ENCODE data around the gene MBD6.

Gene MBD6

DNA sequence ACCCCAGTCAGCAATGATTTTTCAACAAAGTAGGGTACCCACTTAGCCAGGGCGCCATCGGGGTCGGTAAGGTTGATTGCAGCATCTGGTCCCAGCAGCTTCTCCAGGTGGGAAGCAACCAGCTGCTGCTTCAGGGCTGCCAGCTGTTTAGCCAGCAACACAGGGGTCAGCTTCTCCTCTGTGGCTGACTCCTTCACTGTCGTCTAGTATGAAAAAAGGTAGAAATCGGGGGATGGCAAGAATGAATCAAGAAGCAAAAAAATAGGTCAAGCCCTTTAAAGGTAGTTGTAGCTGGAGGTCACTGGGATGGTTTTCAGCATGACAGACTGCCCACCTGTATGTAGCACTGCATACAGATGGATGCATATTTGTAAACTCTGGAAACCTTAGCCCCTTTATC is 11.6 kb downstream of the MBD6 start:
- Histone ChIP-seq H3K4me3 (ENCODE audit: low read length in 2 of 2) (no peak overlapping the region), H3K36me3 (ENCODE audit: control insufficient read depth in 2 of 2, insufficient read depth in 2 of 2, low read length in 2 of 2) (peaks cover 60 to 72% of the 10 kb centered on the region in 2 donors), H3K9ac (ENCODE audit: low read length in 2 of 2) (no peak overlapping the region), H3K27ac (ENCODE audit: low read length) (no peak overlapping the region), H3K27me3 (ENCODE audit: control insufficient read depth in 1 of 2, insufficient read depth in 2 of 2, low read length in 2 of 2) (no peaks in the 10 kb centered on the region), H3K4me1 (ENCODE audit: control insufficient read depth, insufficient read depth, low read length) (no peaks in the 10 kb centered on the region), H3K9me3 (ENCODE audit: control insufficient read depth in 2 of 2, low read length in 2 of 2) (no peaks in the 10 kb centered on the region)

DNA sequence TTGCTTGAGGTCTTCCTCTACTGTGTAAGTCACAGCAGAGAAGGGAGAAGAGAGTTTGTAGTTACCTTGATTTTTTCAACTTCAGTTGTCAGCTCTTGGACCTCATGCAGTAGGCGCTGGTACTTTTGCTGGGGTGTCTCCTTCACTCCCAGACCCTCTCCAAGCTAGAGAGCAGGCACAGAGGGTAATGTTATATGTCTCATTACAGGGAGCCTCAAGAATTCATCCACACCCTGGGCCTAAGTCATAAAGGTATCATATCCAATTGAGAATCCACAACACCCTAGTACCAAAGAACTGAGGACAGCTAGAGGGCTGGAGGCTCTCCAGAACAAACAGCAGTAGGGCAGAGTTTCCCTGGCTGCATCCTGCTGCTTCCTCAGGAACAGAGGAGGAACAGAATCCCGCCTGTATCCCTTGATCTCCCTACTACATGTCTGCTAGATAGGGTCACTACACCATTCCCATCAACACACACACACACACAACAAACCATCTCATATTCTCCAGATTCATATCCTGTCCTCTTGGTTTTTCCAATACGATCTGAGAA is 12.4 kb downstream of the MBD6 start:
- no peaks in the 10 kb centered on the region for H3K4me1 ChIP-seq (ENCODE audit: control insufficient read depth, insufficient read depth, low read length)
- H3K36me3 ChIP-seq (ENCODE audit: control insufficient read depth in 2 of 2, insufficient read depth in 2 of 2, low read length in 2 of 2) = peaks cover 56 to 71% of the 10 kb centered on the region in 2 donors
- H3K9ac ChIP-seq (ENCODE audit: low read length in 2 of 2) = no peak overlapping the region
- no peak overlapping the region for H3K4me3 ChIP-seq (ENCODE audit: low read length in 2 of 2)
- H3K27ac ChIP-seq (ENCODE audit: low read length) = no peak overlapping the region
- H3K27me3 ChIP-seq (ENCODE audit: control insufficient read depth in 1 of 2, insufficient read depth in 2 of 2, low read length in 2 of 2) = no peaks in the 10 kb centered on the region
- H3K9me3 ChIP-seq (ENCODE audit: control insufficient read depth in 2 of 2, low read length in 2 of 2) = no peaks in the 10 kb centered on the region

DNA sequence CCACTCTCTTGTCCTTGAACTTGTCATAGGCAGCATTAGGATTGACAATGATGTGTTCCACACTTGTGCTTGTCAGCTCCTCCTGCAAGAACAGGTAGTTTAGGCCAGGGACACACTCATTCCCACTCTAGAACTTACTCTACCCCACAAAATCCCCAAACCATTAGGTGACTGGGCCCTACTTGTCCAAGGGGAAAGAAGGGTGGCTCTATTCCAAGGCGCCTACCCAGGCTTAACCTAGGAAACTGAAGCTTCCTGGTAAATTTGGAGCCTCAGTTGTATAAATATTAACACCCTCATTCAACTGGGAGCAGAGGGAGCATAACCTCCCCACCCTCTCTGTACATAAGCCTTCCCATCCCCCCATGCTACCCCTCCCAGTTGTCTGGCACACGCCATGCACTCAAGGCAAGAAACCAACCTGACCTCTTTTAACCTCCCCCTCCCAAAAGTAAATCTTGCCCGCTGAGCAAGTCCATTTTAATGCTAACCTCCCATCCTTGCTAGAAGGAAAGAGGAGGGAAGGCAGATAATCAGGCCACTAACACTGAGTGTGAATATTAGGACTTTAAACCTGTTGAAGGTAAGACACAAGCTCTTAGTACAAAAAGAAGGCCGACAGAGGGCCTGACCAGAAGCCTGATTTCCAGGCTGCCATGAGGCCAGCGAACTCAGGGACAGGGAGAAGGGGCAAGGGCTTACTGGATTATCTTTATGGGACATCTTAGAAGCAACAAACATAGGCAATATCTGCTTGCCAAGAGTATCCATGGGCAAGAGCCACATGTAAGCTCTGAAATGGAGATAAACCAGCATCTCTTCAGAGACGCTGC is 13.4 kb downstream of the MBD6 start:
- H3K27ac ChIP-seq (ENCODE audit: low read length) = no peak overlapping the region
- H3K4me3 ChIP-seq (ENCODE audit: low read length in 2 of 2) = no peak overlapping the region
- no peak overlapping the region for H3K9ac ChIP-seq (ENCODE audit: low read length in 2 of 2)
- no peaks in the 10 kb centered on the region for H3K9me3 ChIP-seq (ENCODE audit: control insufficient read depth in 2 of 2, low read length in 2 of 2)
- H3K36me3 ChIP-seq (ENCODE audit: control insufficient read depth in 2 of 2, insufficient read depth in 2 of 2, low read length in 2 of 2) = peaks cover 48 to 68% of the 10 kb centered on the region in 2 donors
- H3K4me1 ChIP-seq (ENCODE audit: control insufficient read depth, insufficient read depth, low read length) = no peaks in the 10 kb centered on the region
- H3K27me3 ChIP-seq (ENCODE audit: control insufficient read depth in 1 of 2, insufficient read depth in 2 of 2, low read length in 2 of 2) = no peaks in the 10 kb centered on the region

DNA sequence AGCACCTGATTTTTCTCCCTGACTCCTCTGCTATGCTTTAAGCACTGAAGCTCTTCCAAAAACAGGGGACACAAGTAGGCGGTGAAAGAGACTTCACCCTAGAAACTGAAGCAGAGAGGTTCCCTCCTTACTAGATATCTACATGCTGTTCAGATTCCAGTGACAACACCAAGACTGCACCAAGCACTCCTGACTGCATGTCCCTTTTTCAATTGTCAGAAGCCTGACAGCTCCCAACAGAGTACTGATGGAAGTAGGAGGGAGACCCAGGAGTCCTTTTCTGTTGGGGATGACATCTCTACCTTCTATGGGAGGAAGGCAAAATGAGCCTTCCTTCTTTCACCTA is 13.9 kb downstream of the MBD6 start:
- H3K4me3 ChIP-seq (ENCODE audit: low read length in 2 of 2) = no peak overlapping the region
- no peaks in the 10 kb centered on the region for H3K9me3 ChIP-seq (ENCODE audit: control insufficient read depth in 2 of 2, low read length in 2 of 2)
- H3K27me3 ChIP-seq (ENCODE audit: control insufficient read depth in 1 of 2, insufficient read depth in 2 of 2, low read length in 2 of 2) = no peaks in the 10 kb centered on the region
- H3K9ac ChIP-seq (ENCODE audit: low read length in 2 of 2) = peak overlapping the region in 1 of 2 donors; percentile 29
- H3K36me3 ChIP-seq (ENCODE audit: control insufficient read depth in 2 of 2, insufficient read depth in 2 of 2, low read length in 2 of 2) = peaks cover 49 to 66% of the 10 kb centered on the region in 2 donors
- no peak overlapping the region for H3K27ac ChIP-seq (ENCODE audit: low read length)
- H3K4me1 ChIP-seq (ENCODE audit: control insufficient read depth, insufficient read depth, low read length) = no peaks in the 10 kb centered on the region

DNA sequence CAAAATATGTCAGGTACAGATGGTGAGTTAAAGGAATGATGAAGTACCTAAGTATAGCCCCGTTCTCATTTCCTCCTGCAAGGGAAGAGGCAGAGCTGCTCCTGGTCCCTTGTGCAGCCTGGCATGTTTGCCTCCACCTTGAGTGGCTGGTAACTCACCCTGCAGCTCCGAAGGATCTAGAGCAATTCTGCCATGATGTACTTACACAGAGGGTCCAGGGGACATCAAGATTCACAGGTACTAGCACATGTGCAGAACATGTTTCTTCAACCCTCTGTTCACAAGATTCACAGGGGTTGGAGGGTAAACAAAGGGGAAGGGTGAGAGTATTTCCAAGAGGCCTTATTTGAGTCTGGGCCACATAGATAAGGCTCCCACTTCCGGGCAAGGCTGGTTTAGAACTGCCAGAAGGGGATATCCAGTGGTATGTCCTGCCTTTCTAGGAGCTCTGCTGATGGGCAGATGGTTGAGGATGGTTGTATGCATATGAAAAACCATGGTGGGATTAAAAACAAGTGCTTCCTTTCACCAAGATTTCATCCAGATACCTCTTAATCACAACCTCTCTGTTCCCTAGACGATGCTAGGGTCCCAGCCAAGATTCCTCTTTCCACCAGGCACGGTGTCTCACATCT is 16.6 kb downstream of the MBD6 start:
- Histone ChIP-seq H3K4me1 (ENCODE audit: control insufficient read depth, insufficient read depth, low read length) (peaks cover 3% of the 10 kb centered on the region), H3K4me3 (ENCODE audit: low read length in 2 of 2) (no peak overlapping the region), H3K9me3 (ENCODE audit: control insufficient read depth in 2 of 2, low read length in 2 of 2) (no peaks in the 10 kb centered on the region), H3K27me3 (ENCODE audit: control insufficient read depth in 1 of 2, insufficient read depth in 2 of 2, low read length in 2 of 2) (no peaks in the 10 kb centered on the region), H3K36me3 (ENCODE audit: control insufficient read depth in 2 of 2, insufficient read depth in 2 of 2, low read length in 2 of 2) (peaks cover 25 to 44% of the 10 kb centered on the region in 2 donors), H3K9ac (ENCODE audit: low read length in 2 of 2) (no peak overlapping the region), H3K27ac (ENCODE audit: low read length) (no peak overlapping the region)

DNA sequence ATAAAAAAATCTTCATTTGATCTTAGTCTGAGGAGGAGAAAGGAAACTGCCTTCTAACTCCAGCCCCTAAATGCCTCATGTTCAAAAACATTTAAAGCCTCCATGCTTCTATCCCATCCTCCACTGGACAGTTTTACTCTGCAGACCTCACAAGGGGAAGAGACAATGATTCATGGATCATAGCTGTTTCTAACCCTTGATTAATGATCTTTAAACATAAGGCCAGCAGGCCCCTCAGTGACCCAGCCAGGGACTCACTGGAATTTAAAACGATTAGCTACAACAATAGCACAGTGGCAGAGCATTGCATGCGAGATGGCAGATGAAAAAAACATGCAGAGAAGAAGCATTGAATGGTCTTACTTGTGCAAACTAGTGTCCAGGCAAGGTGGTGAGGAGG is 18.4 kb downstream of the MBD6 start:
- H3K27me3 ChIP-seq (ENCODE audit: control insufficient read depth in 1 of 2, insufficient read depth in 2 of 2, low read length in 2 of 2) = no peaks in the 10 kb centered on the region
- H3K36me3 ChIP-seq (ENCODE audit: control insufficient read depth in 2 of 2, insufficient read depth in 2 of 2, low read length in 2 of 2) = peaks cover 11 to 33% of the 10 kb centered on the region in 2 donors
- peaks cover 15% of the 10 kb centered on the region for H3K4me1 ChIP-seq (ENCODE audit: control insufficient read depth, insufficient read depth, low read length)
- no peaks in the 10 kb centered on the region for H3K9me3 ChIP-seq (ENCODE audit: control insufficient read depth in 2 of 2, low read length in 2 of 2)
- H3K27ac ChIP-seq (ENCODE audit: low read length) = no peak overlapping the region
- H3K4me3 ChIP-seq (ENCODE audit: low read length in 2 of 2) = no peak overlapping the region
- no peak overlapping the region for H3K9ac ChIP-seq (ENCODE audit: low read length in 2 of 2)

DNA sequence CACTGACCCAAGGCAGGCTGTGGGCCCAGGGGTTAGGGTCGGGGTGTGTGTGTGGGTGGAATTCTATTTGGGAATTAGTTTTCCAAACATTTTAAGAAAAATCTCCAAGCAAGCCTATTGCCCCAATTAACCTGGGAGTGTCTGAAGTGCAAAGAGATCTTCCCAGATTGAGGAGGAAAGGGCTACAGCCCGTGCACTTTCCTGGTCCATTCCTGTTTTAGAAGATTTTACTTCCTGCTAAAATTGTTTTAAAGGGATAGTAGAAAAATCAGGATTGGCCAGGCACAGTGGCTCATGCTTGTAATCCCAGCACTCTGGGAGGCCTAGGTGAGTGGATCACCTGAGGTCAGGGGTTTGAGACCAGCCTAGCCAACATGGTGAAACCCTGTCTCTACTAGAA is 19.1 kb downstream of the MBD6 start:
- Histone ChIP-seq H3K4me3 (ENCODE audit: low read length in 2 of 2) (no peak overlapping the region), H3K4me1 (ENCODE audit: control insufficient read depth, insufficient read depth, low read length) (peaks cover 19% of the 10 kb centered on the region), H3K36me3 (ENCODE audit: control insufficient read depth in 2 of 2, insufficient read depth in 2 of 2, low read length in 2 of 2) (peaks cover 8 to 33% of the 10 kb centered on the region in 2 donors), H3K27me3 (ENCODE audit: control insufficient read depth in 1 of 2, insufficient read depth in 2 of 2, low read length in 2 of 2) (no peaks in the 10 kb centered on the region), H3K9ac (ENCODE audit: low read length in 2 of 2) (no peak overlapping the region), H3K27ac (ENCODE audit: low read length) (no peak overlapping the region), H3K9me3 (ENCODE audit: control insufficient read depth in 2 of 2, low read length in 2 of 2) (no peaks in the 10 kb centered on the region)

DNA sequence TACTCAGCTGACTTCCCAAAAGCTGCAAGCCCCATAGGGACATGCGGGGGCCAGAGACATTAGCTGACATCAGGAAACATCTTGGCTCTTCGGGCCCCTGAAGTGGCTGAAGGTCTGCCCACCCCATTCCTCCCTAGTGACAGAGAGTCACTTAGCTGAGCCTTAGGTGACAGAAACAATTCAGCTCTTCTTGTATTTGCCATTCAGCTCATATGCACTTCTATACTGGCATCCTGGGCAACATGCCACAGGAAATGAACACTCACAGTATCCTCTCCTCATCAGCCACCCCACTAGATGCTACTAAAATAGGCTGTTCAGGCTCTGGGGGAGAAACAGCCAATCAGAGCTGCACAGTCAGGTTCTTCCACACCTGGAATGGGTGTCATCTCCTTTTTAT is 21.0 kb downstream of the MBD6 start:
- Histone ChIP-seq H3K9ac (ENCODE audit: low read length in 2 of 2) (peak overlapping the region in 1 of 2 donors; percentile 5), H3K9me3 (ENCODE audit: control insufficient read depth in 2 of 2, low read length in 2 of 2) (no peaks in the 10 kb centered on the region), H3K27me3 (ENCODE audit: control insufficient read depth in 1 of 2, insufficient read depth in 2 of 2, low read length in 2 of 2) (peaks cover 3% of the 10 kb centered on the region in 2 donors), H3K36me3 (ENCODE audit: control insufficient read depth in 2 of 2, insufficient read depth in 2 of 2, low read length in 2 of 2) (peaks cover 8 to 24% of the 10 kb centered on the region in 2 donors), H3K4me1 (ENCODE audit: control insufficient read depth, insufficient read depth, low read length) (peaks cover 19% of the 10 kb centered on the region), H3K27ac (ENCODE audit: low read length) (no peak overlapping the region), H3K4me3 (ENCODE audit: low read length in 2 of 2) (no peak overlapping the region)

DNA sequence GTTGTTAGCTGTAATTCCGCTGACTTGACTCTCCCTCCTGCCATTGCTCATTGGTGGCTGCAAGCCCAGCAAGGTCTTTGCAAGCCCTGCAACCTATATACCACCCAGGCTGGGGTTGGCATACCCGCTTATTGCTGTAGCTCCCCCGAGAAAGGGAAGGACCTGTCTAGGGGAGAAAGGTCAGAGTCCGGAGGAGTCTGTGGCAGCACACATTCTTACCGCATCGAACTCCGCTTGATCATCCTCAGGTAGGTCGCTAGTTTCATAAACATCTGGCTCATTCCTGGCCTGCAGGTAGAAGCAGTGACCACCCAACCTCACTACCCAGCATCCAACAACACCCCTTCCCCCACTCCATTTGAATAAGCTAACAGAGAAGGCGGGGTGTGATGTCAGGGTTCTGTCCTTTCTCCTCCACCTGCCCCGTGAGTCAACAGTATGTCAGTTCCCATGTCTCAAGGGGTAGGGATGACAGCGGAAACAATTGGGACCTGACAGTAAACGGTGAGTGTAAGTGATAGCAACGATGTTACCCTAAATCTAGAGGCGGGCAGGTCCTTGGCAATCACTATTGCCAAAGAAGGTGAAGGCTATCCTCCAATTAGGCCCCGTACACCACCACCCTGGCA is 23.3 kb downstream of the MBD6 start:
- Histone ChIP-seq H3K36me3 (ENCODE audit: control insufficient read depth in 2 of 2, insufficient read depth in 2 of 2, low read length in 2 of 2) (peaks cover 4 to 10% of the 10 kb centered on the region in 2 donors), H3K4me1 (ENCODE audit: control insufficient read depth, insufficient read depth, low read length) (peaks cover 27% of the 10 kb centered on the region), H3K27me3 (ENCODE audit: control insufficient read depth in 1 of 2, insufficient read depth in 2 of 2, low read length in 2 of 2) (peaks cover 19 to 26% of the 10 kb centered on the region in 2 donors), H3K9me3 (ENCODE audit: control insufficient read depth in 2 of 2, low read length in 2 of 2) (no peaks in the 10 kb centered on the region), H3K9ac (ENCODE audit: low read length in 2 of 2) (peak overlapping the region; percentile 95 to 97), H3K4me3 (ENCODE audit: low read length in 2 of 2) (peak overlapping the region; percentile 87 to 90), H3K27ac (ENCODE audit: low read length) (peak overlapping the region; percentile 82)

DNA sequence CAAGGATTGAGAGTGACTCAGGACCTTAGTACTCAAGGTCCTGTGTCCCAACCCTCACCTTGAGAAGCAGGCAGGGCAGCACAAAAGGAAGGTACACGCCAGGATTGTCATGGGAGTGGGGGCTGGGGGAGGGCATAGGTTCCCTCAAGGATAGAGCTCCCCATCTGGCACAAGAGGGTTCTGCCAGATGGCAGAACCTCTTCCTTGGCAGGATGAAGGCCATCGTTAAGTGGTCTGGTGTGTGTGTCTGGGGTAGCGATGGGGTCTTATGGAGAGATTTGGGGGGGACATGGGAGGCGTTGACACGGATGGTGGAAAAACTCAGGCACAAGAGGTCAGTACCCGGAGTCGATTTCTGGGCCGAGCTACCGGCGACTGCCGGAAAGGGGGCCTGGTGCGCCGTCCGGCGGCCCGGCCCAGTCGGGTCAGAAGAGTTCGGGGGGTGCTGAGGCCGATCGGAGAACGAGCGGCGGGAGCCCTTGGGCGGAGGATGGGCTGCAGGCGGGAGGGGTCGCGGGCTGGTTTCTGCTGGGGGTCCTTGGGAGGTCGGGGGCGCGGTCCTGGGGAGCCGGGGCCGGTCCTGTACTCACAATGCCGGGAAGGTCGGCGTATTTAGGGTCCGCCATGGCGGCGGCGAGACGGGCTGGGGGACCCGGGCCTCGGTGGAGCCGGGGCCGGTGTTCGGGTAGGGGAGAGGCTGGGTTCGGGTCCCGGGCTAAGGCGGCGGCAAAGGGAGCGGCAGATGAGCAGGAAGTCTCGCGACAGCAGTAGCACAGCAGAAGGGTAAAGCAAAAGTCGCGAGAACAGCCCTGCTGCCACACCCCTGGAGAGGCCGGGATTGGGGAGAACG is 24.0 kb downstream of the MBD6 start, which contains the start of gene DCTN2:
TSS of gene DCTN2 (minus strand) at position 755 of the 850 bp plus-strand sequence. CDS start at position 626, 129 bp downstream.
- Histone ChIP-seq H3K9ac (ENCODE audit: low read length in 2 of 2) (peak within 1 kb of the TSS; percentile 95 to 97), H3K27me3 (ENCODE audit: control insufficient read depth in 1 of 2, insufficient read depth in 2 of 2, low read length in 2 of 2) (peaks cover 23 to 27% of the 10 kb centered on the region in 2 donors), H3K27ac (ENCODE audit: low read length) (peak within 1 kb of the TSS; percentile 82), H3K9me3 (ENCODE audit: control insufficient read depth in 2 of 2, low read length in 2 of 2) (no peaks in the 10 kb centered on the region), H3K4me3 (ENCODE audit: low read length in 2 of 2) (peak within 1 kb of the TSS; percentile 87 to 90), H3K4me1 (ENCODE audit: control insufficient read depth, insufficient read depth, low read length) (peaks cover 27% of the 10 kb centered on the region), H3K36me3 (ENCODE audit: control insufficient read depth in 2 of 2, insufficient read depth in 2 of 2, low read length in 2 of 2) (peaks cover 0 to 4% of the 10 kb centered on the region in 2 donors)
